GM19023 (cell line): Measurements from ENCODE around the gene KPTN.

Experiments used
- ATAC-seq: cut with Tn5 transposase; IDR thresholded peaks from one replicate; pipeline ENCODE4 v1.9.1; 2021; ENCODE audit warnings: mild to moderate bottlenecking, moderate library complexity; ENCODE audit not compliant: unreplicated experiment

Gene KPTN

DNA sequence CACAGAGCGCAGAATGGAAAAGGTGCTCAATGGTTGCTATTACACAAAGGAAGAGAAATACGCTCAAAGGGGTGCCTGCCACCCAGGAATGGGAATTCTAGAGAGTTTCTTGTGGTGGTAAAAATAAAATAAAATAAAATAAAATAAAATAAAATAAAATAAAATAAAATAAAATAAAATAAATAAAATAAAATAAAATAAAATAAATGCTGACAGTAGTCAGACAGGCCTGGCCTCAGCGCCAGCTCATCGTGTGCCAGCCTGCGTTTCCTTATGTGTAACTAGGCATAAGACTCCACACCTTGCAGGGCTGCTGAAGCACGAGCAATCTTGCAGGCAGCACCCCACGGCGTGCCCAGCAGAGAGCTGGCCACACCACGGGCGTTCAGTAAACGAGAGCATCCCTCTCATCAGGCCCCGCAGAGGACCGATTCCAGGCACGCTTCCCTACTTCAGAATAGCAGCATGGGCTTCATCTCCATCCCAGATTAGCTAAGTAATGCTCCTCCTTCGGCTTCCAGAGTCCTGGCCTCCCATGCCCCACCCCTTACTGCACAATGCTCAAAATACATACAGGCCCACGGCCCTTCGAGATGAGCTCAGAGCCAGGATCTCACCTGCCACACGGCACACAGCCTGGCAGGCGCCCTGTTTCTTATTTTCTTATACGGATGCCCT, 25.3 kb upstream of the KPTN start:
- no peak for ATAC-seq

DNA sequence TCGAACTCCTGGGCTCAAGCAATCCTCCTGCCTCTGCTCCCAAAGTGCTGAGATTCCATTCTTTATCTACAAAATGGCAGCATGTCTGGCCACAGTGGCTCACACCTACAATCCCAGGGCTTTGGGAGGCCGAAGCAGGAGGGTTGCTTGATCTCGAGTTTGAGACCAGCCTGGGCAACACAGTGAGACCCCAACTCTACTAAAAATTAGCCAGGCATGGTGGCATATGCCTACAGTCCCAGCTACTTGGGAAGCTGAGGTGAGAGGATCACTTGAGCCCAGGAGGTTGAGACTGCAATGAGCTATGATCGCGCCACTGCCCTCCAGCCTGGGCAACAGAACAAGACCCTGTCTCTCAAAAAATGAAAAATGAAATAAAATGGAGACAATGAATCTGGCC, 24.7 kb upstream of the KPTN start:
- no peak for ATAC-seq

DNA sequence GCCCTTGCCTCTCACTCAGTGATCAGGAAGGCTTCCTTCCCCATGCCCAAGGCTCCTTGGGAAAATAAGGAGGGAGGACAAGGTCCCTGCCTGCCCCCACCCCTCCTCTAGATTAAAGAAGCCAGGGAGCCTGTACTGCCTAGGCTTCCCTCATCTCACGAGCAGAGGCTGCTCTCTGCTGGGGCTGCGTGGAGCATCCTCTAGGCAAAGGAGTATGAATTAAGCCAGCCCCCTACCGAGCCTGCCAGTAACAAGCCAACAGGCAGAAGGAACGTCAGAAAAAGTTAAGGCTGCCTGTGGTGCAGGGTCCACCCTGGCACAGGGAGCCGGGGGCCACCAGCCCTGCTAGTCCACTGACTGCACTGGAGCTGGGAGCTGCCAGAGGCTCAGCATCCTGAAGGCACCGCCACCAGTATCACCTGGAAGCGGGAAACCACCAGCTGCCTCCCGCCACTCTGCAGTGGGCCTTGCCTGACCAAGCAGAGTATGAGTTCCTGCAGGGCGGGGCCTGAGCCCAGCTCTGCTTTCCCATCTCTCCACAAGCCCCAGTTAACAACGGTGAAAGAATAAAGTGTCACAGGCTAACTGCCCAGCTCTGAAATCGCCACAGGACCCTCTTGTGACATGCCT, 24.0 kb upstream of the KPTN start:
- no peak for ATAC-seq

DNA sequence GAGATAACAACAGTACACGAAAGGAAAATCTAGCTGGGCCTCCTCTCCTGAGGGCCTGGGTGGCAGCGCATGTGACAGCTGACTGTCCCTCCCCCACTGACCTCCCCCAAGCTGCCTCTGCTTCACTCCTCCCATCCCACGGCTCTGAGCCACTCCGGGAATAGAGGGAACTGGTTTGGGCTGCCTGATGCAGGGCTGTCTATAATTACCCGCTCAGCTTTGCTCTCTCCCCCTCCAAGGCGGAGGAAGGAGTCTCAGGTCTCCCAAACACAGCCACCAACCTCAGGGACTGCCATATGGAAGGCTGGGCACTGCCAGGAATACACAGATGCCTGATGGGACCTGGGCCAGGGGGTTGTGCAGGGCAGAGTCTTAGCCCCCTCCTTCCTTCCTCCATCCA, 23.0 kb upstream of the KPTN start:
- ATAC-seq: no peak

DNA sequence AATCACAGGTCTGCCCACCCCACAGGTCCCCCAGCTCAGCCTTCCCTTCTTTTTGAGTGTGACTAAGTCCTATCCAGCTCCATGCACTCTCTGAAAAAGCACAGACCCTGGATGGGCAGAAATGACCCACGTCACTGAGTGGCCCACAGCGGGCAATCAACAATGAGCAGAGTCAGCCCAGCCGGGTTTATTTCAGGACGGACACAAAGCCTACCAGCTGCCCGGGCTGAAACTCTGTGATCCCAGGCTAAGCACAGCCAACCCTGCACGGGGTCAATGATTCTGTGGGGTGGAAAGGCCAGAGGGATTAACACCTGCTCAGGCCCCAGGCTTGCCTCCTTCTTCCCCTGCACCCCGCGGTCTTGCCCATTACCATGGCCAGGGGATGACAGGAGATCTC, 22.4 kb upstream of the KPTN start:
- ATAC-seq: no peak

DNA sequence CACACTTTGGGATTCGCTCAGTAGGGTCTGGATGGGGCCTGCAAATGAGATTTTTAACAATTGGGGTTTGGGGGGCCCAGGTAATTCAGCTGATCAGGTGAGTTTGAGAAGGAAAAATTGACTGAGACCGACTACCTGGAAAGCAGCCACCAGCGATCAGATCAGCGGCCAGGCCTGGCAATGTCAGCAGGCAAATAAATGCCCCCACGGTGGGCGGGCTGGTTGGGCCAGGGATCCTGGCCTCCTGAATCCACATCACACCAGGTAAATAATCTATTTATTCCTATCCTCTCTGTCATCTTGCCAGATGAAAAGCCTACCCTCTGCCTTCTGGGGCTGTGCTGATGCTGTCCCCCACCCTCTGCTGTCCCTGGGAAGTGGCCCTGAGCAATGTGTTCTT, 21.5 kb upstream of the KPTN start:
- ATAC-seq: no peak

DNA sequence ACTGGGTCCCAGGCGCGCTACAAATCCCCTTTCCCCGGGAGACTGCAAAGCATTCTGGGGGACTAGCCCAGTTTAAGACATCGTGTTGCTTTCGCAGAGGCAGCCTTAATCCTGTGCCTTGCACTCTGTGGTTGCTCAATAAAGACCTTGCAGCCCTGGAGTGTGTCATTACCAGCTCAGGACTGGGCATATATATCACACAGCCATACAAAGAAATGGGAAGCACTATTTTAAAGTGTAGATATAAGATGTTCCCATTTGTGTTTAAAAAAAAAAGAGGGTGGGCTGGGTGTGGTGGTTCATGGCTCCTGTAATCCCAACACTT, 19.8 kb upstream of the KPTN start:
- ATAC-seq: no peak

DNA sequence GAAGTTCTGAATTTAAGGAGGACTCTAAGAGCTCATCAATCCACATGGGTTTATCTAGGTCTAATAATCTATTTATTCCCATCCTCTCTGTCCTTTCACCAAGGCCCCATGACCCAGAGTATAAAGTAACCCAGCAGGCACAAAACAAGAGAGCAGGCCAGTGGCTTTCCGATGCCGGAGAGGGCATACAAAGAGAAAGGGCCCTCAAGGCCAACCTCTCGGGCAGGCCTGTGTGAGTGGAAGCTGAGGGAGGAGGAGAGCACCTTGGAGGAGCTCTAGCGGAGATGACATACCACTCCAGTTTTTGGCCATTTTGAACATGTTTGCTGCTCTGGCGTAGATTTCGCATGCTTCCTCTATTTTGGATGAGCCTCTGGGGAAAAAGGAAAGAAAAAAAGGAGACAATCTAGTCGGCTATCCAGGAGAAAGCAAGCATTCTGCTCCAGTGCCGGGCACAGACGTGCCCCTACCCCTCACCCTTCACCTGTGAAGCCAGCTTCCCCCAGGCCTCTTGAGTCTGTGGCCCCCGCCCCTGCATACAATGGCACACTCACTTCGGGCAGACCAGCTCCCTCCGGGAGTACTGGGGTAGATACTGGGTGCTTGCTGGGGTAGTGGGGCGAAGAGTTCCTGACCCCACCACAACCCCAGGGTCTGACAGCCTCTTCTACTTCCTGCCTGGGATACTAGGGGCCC, 19.3 kb upstream of the KPTN start:
- ATAC-seq: no peak

DNA sequence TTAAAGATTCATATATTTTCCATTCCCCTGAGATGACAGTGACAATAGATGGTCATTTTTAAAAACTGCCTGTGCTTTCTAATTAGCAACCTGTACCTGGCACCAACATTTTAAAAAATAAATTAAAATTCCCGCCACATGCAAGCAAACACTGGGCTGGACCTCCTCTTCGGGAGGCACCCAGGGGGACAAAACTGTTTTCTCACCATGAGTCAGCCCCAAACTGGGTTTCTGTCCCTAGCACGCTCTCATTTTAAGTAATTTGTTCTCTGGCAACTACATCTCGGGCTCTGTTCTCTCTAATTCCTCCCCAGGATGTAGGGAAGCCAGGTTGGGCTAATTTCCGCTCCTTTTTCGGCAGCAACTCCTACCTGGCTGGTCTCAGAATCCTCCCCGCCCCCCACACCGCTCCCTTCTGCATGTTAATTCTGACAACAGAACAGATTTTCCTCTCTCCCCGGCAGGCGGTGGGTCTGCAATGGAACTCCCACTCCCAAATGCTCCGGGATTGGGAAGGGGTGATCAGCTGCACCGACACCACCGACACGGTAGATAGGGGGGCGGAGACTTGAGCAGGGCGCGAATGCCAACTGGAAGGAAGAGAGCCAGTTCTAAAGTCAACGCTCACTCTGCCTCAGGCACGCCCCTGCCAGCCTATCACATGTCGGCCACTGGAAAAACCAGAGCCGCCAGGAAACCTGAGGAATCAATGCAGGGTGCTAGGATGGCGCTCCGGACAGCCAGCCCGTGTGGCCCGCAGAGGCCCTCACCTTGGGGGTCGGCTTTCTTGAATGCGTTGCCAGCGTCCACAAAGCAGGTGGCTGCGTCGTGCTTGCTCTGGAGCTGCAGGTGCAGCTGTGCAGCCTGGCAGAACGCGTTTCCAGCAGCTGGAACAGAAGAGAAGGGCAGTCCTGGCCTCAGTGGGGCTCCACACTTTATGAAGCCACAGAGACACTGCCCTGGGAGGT, 16.1 kb upstream of the KPTN start:
- no peak for ATAC-seq

DNA sequence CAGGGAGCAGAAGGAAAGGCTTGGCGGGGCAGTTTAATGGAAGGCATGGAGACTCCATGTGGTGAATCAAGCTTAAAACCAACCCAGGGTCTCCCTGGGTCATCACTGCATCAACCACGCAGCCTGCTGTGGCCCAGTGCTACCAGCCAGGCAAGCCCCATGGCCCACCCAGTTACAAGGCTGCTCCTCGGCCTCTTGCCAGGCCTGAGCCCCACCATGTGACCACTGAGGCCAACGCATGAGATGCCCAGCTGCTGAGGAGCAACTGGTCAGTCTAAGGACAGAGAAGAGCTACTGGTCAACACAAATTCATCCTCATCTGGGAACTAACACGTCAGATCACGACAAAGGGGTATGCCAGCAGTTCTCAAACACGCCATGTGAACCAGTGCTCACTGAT, 15.4 kb upstream of the KPTN start:
- ATAC-seq: no peak

DNA sequence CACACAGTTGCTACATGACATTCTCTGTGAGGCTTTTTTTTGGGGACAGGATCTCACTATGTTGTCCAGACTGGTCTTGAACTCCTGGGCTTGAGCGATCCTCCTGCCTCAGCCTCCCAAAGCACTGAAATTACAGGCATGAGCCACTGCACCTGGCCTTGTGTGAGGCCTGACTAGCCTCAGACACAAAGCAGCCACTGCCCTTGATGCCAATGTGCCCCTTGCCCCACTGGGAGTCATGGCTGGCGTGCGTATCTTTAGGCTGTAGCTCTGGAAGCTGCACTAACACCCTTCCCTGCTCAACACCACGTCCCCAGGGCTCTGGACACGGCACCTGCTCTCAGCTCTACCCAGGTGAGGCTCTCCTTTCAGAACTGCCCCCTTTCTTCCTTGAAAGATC, 14.5 kb upstream of the KPTN start:
- ATAC-seq: no peak

DNA sequence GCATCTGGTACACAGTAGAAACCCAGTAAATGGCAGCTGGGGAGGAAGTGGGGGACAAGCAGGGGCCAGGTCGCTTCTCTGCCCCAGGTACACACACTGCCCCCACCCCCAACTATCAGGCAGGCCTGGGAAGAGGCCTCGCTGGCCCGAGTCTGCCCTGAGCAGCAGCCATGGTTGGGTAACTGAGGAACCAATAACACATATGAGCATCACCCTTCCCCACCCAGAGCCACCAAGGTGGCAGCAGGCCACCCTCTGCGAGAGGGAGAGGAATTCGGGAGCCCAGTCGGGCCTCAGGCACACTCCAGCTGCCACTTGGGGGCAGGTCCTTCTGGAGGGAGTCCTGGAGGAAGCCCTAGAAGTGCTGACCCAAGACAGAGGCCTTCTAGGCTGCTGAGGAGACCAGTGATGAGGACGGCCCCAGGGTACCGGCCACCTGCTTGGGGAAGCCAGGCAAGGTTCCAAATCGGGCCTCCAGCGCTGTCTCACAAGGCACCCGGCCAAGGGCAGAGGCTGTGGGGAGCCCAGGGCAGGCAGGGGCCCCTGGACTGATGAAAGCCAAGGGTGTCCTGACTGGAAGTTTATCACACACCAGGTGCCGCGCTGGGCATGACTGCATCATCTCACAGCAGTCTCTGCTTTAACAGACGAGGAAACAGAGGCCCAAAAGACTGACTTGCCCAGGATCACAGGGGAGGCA, 14.0 kb upstream of the KPTN start:
- no peak for ATAC-seq

DNA sequence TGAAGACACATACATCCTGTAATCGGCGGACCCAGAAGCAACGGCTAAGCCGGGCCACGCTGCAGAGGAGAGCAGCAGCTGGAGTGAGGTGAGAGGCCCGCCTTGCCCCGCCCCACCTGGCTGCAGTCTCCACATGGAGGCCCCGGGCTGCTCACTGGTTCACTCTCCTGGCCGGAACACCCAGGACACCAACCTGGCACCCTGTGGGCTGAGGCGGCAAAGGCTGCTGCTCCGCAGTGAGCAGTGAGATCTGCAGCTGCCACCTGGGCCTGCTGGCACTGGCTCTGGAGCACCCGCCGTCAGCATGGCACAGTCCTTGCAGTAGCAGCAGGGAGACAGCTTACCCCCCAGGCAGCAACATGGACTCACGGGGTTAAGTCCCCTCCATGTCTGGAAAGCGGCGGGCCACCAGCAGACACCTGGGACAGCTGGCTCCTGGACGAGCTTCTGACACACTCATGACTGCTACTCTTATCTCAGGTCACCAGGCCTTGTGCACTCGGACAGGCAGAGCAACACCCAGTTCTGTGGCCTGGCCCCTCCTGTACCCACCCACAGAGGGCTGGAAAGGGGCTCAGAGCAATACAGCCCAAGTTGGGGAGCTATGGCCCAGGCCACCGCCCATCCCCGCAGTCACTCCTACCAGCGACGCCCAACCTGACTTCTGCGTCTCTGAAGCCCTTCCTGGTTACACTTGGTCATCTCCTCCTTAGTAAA, 13.2 kb upstream of the KPTN start:
- ATAC-seq: no peak

DNA sequence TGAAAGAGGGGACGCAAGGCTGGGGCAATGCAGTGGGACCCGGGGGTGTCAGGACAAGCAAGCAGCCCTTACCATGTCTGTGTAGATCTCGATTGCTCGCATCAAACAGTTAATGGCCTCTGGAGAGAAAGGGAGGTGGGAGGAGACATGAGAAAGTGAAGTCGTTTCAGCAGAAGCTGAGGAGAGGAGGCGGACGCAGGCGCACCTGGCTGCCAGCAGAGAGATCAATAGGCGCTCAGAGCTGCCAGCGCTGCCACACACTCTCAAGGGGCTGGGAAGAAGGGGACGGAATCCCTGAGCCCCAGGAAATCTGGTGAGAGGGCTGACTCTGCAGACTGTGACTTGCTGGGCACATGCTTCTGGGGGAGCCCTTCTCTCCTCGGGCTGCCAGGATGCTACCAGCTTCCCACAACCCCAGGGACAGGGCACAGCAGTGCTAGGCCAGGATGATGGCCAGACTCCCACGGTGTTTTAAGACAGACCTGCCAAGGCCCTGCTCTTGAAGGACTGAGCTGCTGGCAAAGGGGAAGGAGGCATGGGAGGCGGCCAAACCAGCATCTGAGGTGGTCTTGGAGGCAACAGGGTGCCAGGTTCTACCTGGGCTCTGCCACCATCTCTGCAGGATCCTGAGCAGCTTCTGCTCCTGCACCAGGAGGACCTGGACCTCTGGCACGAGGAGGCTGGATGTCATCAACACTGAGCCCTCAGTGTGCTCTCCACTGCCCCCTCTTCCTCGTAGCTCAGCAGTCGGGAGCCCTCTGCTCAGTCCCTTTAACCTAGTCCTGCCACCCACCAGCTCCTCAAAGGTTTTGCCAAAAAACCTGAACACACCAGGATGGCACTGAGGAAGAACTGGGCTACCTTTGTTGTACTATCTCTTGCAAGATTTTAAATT, 11.7 kb upstream of the KPTN start:
- ATAC-seq: no peak

DNA sequence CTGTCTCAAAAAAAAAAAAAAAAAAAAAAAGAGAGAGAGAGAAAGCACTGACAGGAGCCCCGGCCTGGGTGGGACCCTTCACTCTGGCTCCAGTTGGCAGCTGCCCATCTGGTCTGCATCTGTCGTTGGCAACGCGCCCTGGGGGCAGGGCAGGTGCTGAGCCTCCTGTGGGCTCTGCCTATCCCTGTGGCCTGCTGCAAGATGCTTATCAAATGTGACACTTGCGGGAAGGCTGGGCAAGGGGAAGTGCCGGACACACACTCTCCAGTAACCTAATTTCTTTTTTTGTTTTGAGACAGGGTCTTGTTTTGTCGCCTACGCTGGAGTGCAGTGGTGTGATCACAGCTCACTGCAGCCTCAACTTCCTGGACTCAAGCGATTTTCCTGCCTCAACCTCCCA, 10.7 kb upstream of the KPTN start:
- no peak for ATAC-seq

DNA sequence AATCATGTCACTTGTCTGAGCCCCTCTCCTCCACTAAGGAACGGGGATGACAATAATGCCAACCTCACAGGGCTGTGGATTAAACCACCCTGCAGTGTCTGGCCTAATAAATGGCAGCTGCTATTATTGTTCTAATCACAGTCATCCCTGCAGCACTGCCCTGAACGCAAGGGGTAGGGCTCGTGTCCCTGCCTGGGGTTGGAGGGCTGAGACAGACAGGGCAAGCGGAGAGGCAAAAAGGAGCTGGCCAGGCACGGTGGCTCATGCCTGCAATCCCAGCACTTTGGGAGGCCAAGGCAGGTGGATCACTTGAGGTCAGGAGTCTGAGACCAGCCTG, 10.2 kb upstream of the KPTN start:
- no peak for ATAC-seq

DNA sequence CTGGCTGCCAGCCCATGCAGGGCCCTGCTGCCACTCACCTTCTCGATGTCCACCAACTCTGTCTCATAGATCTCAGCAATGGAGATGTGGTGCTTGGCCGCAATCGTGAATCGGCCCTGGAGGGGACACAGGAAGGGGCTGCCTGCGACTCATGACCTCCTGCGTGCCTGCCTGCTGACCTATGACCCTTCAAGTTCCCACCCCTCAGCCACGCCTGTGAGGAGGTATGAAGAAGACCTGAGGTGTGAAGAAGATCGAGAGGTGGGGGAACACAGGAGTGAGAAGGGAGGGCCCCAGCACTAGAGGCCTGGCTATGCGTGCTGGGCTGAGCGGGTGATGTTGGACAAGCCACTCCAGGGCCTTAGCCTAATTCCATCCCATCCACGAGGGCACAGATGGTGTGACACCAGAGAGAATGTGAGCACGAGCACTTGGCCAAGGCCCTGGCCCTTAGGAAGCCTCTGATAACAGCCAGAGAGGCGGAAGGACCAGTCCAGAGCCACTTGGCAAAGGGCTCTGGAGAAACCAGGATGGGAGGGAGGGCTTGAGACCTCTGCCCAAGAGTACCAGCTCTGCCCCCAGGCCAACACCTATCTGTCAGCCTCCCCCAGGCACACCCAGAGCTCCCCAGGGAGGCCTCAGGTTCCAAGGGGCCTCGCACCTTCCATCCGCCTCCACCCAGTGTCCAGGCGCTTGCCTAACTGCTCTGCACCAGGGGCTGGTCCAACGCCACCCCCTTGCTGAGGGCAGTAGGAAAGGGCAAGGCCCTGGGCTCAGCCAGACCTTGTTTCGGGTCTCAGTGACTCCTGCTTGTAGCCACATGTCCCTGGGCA, 9.6 kb upstream of the KPTN start:
- no peak for ATAC-seq

DNA sequence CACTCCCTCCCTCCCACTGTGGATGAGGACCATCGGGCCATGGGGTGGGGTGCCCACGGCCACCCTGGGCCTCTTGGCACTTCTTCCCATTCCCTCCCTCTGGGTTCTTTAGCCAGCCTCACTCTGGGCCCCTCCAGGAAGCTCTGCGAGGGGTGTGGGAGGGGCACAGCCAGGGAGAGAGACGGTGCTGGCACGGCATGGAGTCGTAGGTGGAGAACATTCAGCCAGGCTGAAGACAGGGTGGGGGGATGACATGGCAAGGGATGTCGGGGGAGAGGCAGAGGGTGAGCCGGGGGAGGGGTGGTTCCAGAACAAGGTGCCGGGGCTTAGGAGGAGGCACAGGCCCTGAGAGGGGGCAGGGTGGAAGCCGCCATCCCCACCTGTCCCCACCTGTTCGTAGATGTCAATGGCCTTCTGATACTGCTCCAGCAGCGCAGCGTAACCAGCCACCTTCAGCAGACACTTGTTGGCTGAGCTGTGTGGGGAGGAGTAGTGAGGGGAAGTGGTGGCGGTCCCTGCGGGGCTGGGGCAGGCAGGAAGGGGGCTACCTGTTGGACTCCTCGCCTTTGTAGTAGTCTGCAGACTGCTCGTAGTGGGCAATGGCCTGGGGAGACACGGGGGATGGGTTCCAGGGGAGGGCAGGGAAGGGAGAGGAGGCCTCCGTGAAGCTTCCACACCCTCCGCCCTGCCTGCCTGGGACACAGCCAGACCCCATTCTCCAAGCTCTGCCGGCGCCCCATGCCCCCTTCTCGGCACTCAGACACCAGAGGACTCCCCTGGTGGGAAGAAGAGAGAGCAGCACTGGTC, 8.8 kb upstream of the KPTN start:
- no peak for ATAC-seq
